ENCODE measurements around the gene SCO2.

Gene SCO2

GRCh38 chr22:50525104-50525857, at the start of gene SCO2:
Gene SCO2, minus strand, starts transcription at chr22:50525598. Its CDS starts 1,187 bp downstream, at chr22:50524411.
- peak; percentile 98 for DNase-seq

- no peak for DNase-seq
Observed at GRCh38 chr22:50574383-50574755, 49.0 kb upstream of the SCO2 start.

GRCh38 chr22:50573491-50574382, 48.3 kb upstream of the SCO2 start:
- no peak for DNase-seq

GRCh38 chr22:50572965-50573364, 47.6 kb upstream of the SCO2 start:
- DNase-seq: no peak

GRCh38 chr22:50571264-50572175, 46.1 kb upstream of the SCO2 start:
- no peak for DNase-seq

GRCh38 chr22:50570861-50571260, 45.5 kb upstream of the SCO2 start:
- DNase-seq: no peak

- DNase-seq: no peak
Observed at GRCh38 chr22:50569896-50570535, 44.6 kb upstream of the SCO2 start.

GRCh38 chr22:50569041-50569459, 43.7 kb upstream of the SCO2 start:
- DNase-seq: no peak

GRCh38 chr22:50568626-50569025, 43.2 kb upstream of the SCO2 start:
- no peak for DNase-seq

GRCh38 chr22:50567721-50568252, 42.4 kb upstream of the SCO2 start:
- DNase-seq: no peak

- DNase-seq: no peak
Observed at GRCh38 chr22:50564289-50564688, 38.9 kb upstream of the SCO2 start.

GRCh38 chr22:50563413-50564160, 38.2 kb upstream of the SCO2 start:
- no peak for DNase-seq

- DNase-seq: peak; percentile 90
Observed at GRCh38 chr22:50562523-50563412, 37.4 kb upstream of the SCO2 start, which contains the start of gene SYCE3. Gene SYCE3, minus strand, starts transcription at chr22:50562919. Its CDS starts 6,514 bp downstream, at chr22:50556405.

GRCh38 chr22:50561401-50562358, 36.3 kb upstream of the SCO2 start:
- DNase-seq: no peak

- no peak for DNase-seq
Observed at GRCh38 chr22:50560034-50560433, 34.6 kb upstream of the SCO2 start.

GRCh38 chr22:50556703-50557102, 31.3 kb upstream of the SCO2 start:
- no peak for DNase-seq

- no peak for DNase-seq
Observed at GRCh38 chr22:50553310-50553709, 27.9 kb upstream of the SCO2 start.

GRCh38 chr22:50551160-50551752, 25.9 kb upstream of the SCO2 start:
- DNase-seq: no peak

GRCh38 chr22:50550395-50550794, 25.0 kb upstream of the SCO2 start:
- no peak for DNase-seq

Measured in fibroblast of skin of right quadriceps (primary cell).